Right renal cortex interstitium (tissue), 3 donors: Measurements from ENCODE around the gene SLC25A51. TPM values are rescaled to one million over a fixed set of nuclear protein-coding genes. Genes with fewer than 3 reads are reported as not detected.

Experiments used
- DNase-seq, 3 donors: peaks; one replicate each; pipeline ENCODE4 v3.0.0-alpha.2; 2013; ENCODE audit warnings: low read depth in 3 of 3, low spot score in 2 of 3
- polyA plus RNA-seq, 3 donors: library from polyadenylated mRNA; unstranded; fragments of 120-200 nt; gene quantifications; one replicate each; pipeline ENCODE4 v1.2.1, GENCODE V29; 2013; ENCODE audit not compliant: insufficient read length in 3 of 3

Gene SLC25A51
- polyA plus RNA-seq, 3 donors: 16.6 to 21.3 (median 20.0) TPM

- DNase-seq: no peak
Measured at GRCh38 chr9:37856551-37856950, 47.4 kb downstream of the SLC25A51 start.

- DNase-seq: no peak
Measured at GRCh38 chr9:37852222-37852621, 51.7 kb downstream of the SLC25A51 start.

- DNase-seq: no peak
Measured at GRCh38 chr9:37840560-37841194, 63.2 kb downstream of the SLC25A51 start.

GRCh38 chr9:37839496-37840461 is 64.1 kb downstream of the SLC25A51 start:
- no peak for DNase-seq

Other genes with a start within 250 kb of the SLC25A51 start
- 10 to 100 TPM; 14.1 to 14.7 (median 14.5) TPM for gene TRMT10B, start 150.3 kb downstream of the SLC25A51 start, polyA plus RNA-seq
- 10 to 100 TPM; 37.9 to 44.1 (median 40.7) TPM for gene EXOSC3, start 119.1 kb downstream of the SLC25A51 start, polyA plus RNA-seq
- 10 to 100 TPM; 34.0 to 38.4 (median 36.3) TPM for gene DCAF10, start 103.3 kb downstream of the SLC25A51 start, polyA plus RNA-seq
- 10 to 100 TPM; 14.1 to 17.5 (median 14.5) TPM for gene SHB, start 165.1 kb upstream of the SLC25A51 start, polyA plus RNA-seq